Activated CD8-positive, alpha-beta memory T cell treated with anti-CD3 and anti-CD28 coated beads for 48 hours (primary cell): ENCODE measurements around the gene EMILIN2.
"Not testable (repeated sequence)": the region's sequence is repeated elsewhere in the genome, so short reads cannot be mapped to it uniquely, and the experiment has no call there.

ENCODE experiments used
- DNase-seq, 3 experiments: peaks; one replicate each; pipeline ENCODE4 v3.0.0-alpha.2; 2020; ENCODE audit warnings: low read depth in 2 of 3, low spot score in 2 of 3

EMILIN2 gene

DNA sequence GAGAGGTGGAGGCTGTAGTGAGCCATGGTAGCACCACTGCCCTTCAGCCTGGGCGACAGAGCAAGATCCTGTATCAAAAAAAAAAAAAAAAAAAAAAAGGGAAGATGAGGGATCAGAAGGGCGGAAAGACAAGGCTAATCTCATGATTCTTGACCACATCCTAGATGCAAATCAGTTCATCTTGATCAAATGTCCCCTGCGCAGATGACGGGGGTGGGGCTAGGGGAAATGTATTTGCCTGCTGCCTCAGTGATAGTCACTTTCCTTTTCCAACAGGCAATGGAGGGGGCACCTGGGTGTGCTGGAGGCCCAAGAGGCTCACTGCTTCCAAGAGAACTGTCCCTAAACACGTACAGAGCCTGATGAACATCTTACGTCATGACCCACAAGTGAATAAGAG is 3.7 kb upstream of the EMILIN2 start:
- DNase-seq = no peak

DNA sequence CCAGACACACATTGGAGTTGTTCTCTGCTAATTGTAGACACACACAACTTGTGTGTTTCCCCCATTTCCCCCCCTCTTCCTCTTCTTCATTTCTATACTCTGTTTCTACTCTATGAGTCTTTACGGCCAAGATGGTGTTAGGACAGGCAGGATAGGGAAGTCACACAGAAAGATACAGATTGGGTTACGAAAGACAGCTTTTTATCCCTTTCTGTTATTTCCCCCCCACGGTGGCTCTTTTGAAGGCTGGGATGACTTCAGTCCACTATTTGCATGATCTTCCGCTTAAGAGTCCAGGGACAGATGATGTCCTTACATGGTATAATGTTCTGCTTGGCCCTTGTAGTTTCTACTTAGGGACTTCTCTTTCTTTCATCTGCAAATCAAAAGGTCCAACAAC is 1.6 kb upstream of the EMILIN2 start:
- DNase-seq = no peak

DNA sequence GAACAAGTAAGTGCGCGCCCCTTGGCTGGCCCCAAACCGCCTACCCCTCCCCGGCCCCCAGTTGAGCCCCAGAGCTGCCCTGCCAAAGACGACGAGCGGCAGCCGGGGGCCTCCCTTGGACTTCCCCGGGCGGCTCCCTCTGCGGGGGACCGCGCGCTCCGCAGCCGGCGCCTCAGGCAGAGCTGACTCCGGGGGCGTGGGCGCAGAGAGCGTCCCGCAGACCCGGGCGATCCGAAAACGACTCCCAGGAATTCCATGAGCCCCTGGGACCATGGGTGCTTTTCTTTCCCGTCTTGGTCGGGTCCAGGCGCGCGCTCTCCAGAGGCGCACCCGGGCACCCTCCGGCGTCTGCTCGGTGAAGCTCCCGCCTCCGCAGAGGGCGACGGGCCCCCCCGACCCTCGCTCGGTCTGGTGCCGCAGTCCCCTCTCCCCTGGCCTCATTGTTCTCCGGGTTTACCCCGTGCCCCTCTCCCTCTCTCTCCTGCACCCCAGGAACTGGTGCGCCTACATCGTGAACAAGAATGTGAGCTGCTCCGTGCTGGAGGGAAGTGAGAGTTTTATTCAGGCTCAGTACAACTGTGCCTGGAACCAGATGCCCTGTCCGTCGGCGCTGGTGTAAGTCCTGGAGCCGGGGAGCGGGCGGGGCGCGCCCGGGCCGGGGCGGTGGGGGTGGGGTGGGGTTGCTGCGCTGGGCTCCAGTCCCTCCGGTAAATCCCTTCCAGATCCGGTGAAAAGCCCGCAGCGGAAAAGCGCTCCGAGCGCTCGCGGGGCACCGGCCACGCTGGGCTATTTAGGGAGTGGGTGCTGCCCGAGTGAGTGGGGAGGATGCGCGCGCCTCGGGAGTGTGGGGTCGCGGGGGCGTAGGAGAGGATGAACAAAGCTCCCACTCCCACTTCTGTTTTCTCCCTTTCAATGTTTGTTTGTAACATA is 776 bp downstream of the EMILIN2 start:
- DNase-seq = peak; percentile 12 to 16 (median 14)

DNA sequence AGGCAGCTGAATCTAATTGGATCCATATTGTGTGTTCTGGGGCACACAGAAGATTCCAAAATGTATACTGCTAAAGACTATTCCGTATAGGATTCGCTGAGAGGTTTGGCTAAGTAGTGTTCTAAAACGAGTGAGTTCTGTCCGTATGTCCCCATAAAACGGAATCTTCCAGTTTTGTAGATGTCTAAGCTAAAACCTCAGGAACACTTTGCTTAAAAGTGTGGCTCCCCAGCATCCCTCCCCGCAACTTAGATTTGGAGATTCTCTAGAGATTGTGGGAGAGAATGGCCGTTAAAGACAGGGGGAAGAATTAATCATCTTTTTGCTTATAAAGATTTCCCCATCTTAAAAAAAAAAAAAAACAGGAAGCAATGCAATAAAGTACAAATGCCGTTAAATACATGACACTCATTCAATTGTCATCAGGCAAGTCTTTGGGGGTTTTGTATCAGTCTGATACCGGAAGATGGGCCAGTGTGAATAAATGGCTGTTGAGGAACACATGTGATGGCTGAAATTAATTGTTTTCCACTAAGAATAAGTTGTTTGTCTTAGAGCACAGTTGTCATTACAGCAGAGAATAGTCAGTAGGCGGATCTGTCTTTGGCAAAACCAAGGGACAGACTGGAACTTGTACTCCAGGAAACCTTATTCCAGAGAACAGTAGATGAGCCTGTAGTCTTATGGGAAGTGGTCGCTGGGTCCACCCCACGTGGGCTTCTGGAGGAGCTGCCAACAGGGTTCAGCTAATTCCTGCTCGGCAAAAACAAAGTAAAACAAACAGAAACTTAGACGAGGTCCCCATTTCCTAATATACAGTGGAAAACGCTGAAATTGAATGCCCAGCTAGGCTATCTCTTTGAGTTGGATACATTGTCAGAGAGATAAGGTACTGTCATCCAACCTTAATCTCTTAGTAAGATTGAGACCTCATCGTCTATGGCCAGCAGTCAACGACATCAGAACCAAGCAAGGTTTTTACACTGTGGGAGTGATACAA is 1.7 kb downstream of the EMILIN2 start:
- no peak for DNase-seq

DNA sequence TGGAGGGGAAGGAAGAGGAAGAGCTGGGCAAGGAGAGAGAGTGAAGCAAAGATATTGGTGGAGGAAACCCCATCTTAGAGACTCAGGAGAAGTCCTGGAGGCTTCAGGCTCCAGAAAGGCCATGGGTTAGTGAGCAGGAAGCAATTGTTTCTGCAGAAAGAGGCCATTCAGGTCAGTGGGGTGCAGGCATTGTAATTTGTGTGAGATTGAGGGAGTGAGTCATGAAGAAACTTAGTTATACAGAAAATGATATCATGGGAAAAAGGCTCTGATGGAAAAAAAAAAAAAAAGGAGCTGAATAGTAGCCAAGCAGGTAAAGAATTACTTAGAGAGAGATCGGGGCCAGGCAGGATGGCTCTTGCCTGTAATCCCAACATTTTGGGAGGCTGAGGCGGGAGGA is 4.0 kb downstream of the EMILIN2 start:
- no peak for DNase-seq

DNA sequence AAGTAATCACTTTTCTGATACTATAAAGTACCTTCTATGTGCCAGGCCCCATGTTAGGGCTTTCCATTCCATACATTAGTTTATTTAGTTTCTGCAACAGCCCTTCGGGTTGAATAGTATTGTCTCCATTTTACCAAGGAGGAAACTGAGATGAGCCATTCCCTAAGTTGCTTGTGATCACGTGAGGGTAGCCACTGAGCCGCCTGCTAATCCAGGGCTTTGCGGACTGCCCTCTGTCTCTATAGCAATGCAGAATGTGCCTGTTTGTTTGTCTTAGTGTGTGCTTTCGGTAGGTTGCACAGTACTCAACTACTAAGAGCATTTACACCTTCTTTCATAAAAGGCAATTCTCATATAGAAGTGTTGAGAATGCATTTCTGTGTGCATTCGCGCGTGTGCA is 5.0 kb downstream of the EMILIN2 start:
- no peak for DNase-seq

DNA sequence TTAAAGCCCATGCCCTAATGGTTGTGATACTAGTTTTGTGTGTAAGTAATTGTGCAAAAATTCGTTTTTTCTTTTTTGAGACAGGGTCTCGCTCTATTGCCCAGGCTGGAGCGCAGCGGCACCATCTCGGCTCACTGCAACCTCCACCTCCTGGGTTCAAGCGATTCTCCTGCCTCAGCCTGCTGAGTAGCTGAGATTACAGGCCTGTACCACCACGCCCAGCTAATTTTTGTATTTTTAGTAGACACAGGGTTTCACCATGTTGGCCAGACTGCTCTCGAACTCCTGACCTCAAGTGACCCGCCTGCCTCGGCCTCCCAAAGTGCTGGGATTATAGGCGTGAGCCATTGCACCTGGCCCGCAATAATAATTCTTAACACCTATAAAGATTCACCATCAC is 5.7 kb downstream of the EMILIN2 start:
- DNase-seq = not testable (repeated sequence)

DNA sequence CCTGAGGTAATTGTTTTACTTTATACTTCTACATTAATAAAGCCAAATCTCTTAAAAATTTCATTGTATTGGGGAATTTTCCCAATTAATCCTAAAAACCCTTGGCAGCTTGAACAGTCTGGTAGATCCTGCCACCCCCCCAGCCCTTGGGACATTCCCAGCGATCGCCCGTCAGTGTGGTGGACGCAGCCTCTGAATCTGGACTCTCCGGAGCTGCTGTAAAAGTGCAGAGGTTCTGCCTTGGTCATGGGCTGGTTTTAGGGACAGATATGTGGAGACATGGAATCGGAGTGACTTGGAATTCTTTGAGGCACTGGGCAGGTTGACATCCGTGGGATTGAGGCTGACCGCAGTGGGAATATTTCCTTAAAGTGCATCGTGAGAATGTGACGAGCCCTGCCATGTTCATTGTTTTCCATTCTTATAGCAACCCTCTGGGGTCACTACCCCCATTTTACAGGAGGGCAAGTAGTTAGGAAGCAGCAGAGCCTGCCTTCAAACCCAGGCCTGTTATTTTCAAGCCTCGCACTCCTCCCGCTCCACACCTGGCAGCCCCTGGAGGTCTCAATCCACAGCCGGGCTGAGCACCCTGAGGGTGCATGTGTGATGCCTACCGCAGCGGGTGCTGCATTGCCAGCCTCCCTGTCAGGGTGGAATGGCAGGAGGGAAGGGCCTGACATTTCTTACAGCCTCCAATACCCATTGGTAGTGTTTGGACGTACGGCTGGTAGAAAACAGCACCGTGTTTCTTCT is 6.5 kb downstream of the EMILIN2 start:
- no peak for DNase-seq

DNA sequence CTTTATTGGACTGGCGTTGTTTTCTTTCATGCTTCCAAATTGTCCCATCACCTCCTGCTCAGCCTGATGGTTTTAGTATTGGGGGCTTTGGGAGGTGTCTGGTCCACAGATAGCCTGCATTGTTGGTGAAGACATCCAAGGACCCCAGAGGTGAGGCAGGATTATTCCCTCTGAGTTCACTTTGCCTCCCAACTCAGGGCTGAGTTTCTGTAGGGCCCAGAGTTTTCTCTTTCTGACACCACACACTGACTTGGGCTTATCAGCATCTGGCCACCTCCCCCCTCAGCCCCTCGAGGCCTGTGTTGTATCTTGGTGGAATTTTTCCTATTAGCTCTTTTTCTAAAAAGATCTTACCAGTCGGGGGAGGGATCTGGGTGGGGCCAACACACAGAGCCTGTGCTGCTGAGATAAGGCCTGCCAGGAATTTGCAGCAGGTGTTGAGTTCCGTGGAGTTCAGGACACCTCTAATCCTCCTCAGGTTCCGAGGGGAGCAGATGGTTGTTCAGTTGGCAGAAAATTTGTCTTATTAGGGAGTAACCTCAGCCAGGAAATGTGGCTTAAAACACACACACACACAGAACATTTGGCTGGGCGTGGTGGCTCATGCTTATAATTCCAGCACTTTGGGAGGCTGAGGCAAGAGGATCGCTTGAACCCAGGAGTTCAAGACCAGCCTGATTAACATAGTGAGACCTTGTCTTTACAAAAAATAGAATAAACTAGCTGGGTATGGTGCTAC is 7.3 kb downstream of the EMILIN2 start:
- DNase-seq = no peak

DNA sequence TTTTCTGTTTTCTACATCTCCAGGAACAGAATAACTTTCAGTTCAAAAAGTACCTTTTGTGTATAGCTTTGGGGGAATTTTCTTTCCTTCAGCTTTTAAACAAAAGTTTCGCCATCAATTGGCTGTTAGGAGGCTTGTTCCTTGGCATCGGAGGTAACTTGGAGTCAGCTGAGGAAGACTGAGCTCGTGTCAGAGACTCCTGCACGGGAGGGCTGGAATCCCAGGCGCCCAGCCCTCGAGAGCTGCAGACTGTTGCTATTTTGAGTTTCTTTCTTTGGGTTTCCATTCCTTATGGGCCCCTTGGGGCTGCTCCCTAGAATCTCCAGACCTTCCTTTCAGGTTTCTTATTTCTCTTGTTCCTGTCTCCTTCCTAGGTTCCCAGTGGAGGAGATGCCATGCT is 8.1 kb downstream of the EMILIN2 start:
- DNase-seq = no peak

DNA sequence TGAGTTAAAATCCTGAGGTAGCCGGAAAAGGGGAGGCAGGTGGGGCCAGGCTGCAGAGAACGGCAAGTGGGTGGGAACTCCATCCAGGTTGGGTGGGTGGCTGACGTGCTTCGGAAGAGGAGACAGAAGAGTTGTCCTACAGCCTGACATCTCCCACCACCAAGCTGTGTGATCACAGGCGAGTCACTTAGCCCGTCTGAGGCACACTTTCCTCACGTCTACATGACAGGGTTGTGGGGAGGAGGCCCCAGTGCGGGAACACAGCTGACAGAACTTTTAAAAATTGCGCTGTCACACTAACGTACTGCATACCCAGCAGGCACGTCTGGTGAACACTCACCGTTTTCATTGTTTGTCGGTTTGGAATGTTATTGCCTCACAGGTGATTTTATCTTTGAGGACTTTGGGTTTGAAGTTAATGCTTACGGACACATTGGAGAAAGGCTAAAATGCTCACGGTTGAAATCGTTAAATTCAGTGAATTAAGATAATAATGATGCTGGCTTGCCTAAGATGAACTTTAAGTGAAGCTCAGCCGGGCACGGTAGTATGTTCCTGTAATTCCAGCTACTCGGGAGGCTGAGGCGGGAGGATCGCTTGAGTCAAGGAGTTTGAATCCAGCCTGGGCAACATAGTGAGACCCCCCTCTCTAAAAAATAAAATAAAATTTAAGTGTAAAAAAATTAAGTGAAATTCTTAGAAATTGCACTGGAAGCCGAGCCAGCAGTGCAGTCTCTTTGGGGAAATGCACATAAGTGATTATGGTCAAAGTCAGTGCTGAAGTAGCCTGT is 8.9 kb downstream of the EMILIN2 start:
- no peak for DNase-seq

DNA sequence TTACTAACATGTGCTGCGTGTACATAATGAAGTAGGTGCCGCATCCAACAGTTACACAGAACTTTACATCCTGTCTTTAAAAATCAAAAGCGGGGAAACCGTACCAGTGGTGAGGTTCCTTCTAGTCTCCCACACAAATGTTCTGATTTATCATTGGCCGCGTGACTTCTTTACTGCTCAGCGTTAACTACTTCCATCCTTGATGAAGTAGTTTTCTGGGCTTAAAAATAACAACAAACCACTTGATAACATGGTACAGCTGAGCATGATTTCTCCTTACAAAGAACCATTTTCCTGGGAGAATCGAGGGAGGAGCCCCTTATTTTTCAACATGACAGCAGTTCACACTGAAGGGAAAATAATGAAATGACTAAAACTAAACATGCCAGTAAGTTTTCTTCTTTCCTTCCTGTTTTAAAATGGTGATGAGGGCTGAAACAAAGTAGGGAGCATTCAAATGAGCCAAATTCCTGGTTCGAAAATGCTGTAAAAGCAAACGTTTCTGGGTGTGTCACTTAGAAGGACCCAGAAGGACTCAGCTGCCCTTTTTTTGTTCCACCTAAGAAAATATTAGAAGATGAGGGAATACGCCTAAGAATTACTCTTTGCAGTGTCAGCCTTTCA is 9.9 kb downstream of the EMILIN2 start:
- DNase-seq = no peak

DNA sequence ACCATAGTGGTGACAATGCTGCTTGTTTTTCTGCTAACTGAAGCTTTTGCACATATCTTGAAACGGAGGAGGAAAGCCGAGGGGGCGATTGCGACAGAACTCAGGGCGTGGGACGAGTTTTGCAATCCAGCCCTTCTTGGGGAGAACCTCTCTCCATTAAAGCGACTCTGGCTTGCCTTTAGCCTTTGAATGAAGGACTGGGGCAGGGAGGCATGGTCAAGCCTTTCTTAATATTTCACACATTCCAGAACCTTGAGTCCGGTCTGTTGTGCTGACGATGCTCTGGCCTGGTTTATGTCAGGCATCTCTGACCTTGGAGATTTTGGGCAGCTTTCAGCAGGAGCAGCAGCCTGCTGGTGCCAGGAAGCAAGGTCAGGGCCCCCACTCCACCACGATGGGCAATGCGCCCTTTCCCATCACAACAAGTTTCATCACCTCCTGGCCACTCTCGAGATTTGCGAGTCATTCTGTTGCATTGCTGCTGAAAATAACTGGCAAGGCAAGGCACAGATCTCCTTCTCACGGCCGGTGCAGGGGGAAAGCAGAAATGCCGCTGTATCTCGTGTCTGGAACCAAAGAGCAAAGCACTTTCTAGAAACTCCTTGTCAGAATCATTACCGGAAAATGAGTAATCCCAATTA is 10.8 kb downstream of the EMILIN2 start:
- no peak for DNase-seq

DNA sequence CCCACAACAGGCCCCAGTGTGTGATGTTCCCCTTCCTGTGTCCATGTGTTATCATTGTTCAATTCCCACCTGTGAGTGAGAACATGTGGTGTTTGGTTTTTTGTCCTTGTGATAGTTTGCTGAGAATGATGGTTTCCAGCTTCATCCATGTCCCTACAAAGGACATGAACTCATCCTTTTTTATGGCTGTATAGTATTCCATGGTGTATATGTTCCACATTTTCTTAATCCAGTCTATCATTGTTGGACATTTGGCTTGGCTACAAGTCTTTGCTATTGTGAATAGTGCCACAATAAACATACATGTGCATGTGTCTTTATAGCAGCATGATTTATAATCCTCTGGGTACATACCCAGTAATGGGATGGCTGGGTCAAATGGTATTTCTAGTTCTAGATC is 13.6 kb downstream of the EMILIN2 start:
- DNase-seq = not testable (repeated sequence)

DNA sequence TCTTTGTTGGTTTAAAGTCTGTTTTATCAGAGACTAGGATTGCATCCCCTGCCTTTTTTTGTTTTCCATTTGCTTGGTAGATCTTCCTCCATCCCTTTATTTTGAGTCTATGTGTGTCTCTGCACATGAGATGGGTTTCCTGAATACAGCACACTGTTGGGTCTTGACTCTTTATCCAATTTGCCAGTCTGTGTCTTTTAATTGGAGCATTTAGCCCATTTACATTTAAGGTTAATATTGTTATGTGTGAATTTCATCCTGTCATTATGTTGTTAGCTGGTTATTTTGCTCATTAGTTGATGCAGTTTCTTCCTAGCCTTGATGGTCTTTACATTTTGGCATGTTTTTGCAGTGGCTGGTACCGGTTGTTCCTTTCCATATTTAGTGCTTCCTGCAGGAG is 17.2 kb downstream of the EMILIN2 start:
- not testable (repeated sequence) for DNase-seq

DNA sequence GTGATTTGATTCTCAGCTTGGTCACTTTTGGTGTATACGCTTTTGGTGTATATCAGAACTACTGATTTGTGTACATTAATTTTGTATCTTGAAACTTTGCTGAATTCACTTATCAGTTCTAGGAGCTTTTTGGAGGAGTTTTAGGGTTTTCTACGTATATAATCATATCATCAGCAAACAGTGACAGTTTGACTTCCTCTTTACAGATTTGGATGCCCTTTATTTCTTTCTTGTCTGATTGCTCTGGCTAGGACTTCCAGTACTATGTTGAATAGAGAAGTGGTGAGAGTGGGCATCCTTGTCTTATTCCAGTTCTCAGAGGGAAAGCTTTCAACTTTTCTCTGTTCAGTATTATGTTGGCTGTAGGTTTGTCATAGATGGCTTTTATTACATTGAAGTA is 19.7 kb downstream of the EMILIN2 start:
- DNase-seq = not testable (repeated sequence)

DNA sequence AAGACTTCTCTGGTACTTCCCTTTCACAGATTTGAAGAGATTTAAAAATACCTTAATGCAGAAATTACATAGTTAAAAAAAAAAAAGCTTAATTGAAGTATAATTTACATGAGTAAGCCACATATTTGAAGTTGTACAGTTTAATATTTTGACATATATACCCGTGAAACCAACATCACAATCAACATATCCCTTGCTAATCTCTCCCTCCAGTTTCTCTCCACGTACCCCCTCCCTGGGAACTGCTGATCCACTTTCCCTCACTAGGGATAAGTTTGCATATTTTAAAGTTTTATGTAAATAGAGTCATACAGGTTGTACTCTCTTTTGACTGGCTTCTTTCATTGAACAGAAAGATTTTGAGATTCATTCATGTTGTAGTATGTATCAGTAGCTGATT is 22.4 kb downstream of the EMILIN2 start:
- no peak for DNase-seq

DNA sequence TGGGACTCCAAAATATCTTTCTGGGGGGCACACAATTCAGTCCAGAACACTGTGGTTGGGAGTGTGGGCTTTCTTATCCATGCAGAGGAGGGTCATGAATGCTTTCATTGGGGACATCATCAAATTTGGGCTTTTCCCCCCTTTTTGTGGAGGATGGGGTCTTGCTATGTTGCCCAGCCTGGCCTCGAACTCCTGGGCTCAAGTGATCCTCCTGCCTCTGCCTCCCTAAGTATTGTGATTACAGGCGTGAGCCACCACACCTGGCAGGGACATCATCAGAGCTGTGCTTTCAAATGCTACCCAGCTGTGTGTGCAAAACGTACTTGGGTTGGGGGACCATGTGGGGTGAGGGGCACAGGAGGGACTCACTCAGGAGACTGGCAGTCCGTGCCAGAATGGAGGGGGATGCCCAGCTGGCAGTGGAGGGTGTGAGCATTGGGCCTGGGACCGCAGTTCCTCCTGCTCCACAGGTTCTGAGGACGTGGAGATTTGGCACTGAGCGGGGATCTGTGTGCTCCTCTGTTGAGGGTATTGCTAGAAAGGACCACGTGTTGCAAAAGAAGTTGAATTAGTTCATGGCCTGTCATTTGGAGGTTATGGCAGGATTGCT is 24.4 kb downstream of the EMILIN2 start:
- DNase-seq = no peak
